Keratinocyte (primary cell): ENCODE measurements around the gene HLA-E.

ENCODE experiments used
- CTCF ChIP-seq, 3 experiments: IDR thresholded peaks in 1 of 3; conservative IDR thresholded peaks in 1 of 3; optimal IDR thresholded peaks in 1 of 3; 2 replicates in 2 of 3; 3 replicates in 1 of 3; pipeline versions ENCODE3 to v1.5.1; 2011; ENCODE audit warnings: low read length in 3 of 3, mild to moderate bottlenecking in 3 of 3, moderate library complexity in 2 of 3, control low read depth in 1 of 3, inconsistent platforms in 1 of 3; ENCODE audit not compliant: insufficient read depth in 2 of 3; ENCODE audit errors: extremely low read depth in 1 of 3
- EZH2 ChIP-seq: IDR thresholded peaks from one replicate; pipeline ENCODE4 v1.6.1; 2012; ENCODE audit warnings: inconsistent platforms, mild to moderate bottlenecking, low read length, moderate library complexity

GRCh38 chr6:30465595-30466306 lies 23.6 kb upstream of the HLA-E start:
- TF ChIP-seq CTCF (optimal IDR thresholded peaks at IDR 0.05 in 1 of 3, IDR thresholded peaks at IDR 0.05 in 1 of 3, conservative IDR thresholded peaks at IDR 0.05 in 1 of 3; ENCODE audit: extremely low read depth in 1 of 3, insufficient read depth in 2 of 3, low read length in 3 of 3): no peak
- TF ChIP-seq EZH2: no peak
